Fibroblast of lung (primary cell): Measurements from ENCODE around the gene CHST10. TPM values are rescaled to one million over a fixed set of nuclear protein-coding genes. Genes with fewer than 3 reads are reported as not detected.

Source experiments
- DNase-seq, 2 donors: peaks; one replicate each; pipeline versions ENCODE4 v3.0.0 to v3.0.0-alpha.2; 2010; ENCODE audit warnings: low read depth in 2 of 2
- H2AFZ ChIP-seq: 2 replicates; pipeline ENCODE4 v1.5.1; 2012; ENCODE audit warnings: low read length, control low read depth, inconsistent platforms
- H3K27ac ChIP-seq: 2 replicates; pipeline ENCODE4 v1.5.1; 2011; ENCODE audit warnings: low read length, control low read depth; ENCODE audit not compliant: insufficient read depth
- H3K27me3 ChIP-seq: 2 replicates; pipeline ENCODE4 v1.5.1; 2011; ENCODE audit warnings: mild to moderate bottlenecking, low read length; ENCODE audit not compliant: control insufficient read depth, insufficient read depth
- H3K36me3 ChIP-seq: 2 replicates; pipeline ENCODE4 v1.5.1; 2011; ENCODE audit warnings: low read length; ENCODE audit not compliant: control insufficient read depth, insufficient read depth
- H3K4me1 ChIP-seq: 2 replicates; pipeline ENCODE4 v1.5.1; 2011; ENCODE audit warnings: low read length; ENCODE audit not compliant: control insufficient read depth, insufficient read depth; ENCODE audit errors: extremely low read depth
- H3K4me2 ChIP-seq: 2 replicates; pipeline ENCODE4 v1.5.1; 2011; ENCODE audit warnings: low read length, control low read depth; ENCODE audit not compliant: insufficient read depth; ENCODE audit errors: extremely low read depth
- H3K4me3 ChIP-seq, 4 experiments: fragments of 200-600 bp in 1 of 4; sonication (generic) in 1 of 4; replicated peaks in 1 of 4; 2 replicates each; pipeline ENCODE4 v1.5.1; 2011 to 2016; ENCODE audit warnings: low read length in 4 of 4, low read depth in 3 of 4, mild to moderate bottlenecking in 3 of 4, control low read depth in 2 of 4, inconsistent platforms in 1 of 4, mixed read lengths in 1 of 4; ENCODE audit not compliant: insufficient read depth in 1 of 4; ENCODE audit errors: control extremely low read depth in 1 of 4
- H3K79me2 ChIP-seq: 2 replicates; pipeline ENCODE4 v1.5.1; 2012; ENCODE audit warnings: mild to moderate bottlenecking, low read length, inconsistent platforms; ENCODE audit not compliant: control insufficient read depth, insufficient read depth
- H3K9ac ChIP-seq: 2 replicates; pipeline ENCODE4 v1.5.1; 2011; ENCODE audit warnings: mild to moderate bottlenecking, low read length, control low read depth; ENCODE audit not compliant: insufficient read depth
- H3K9me3 ChIP-seq: 2 replicates; pipeline ENCODE4 v1.5.1; 2012; ENCODE audit warnings: low read depth, low read length; ENCODE audit not compliant: control insufficient read depth, insufficient read depth
- H4K20me1 ChIP-seq: 2 replicates; pipeline ENCODE4 v1.5.1; 2011; ENCODE audit warnings: low read length; ENCODE audit not compliant: control insufficient read depth, insufficient read depth; ENCODE audit errors: extremely low read depth
- CTCF ChIP-seq, 2 donors: IDR thresholded peaks in 1 of 2; conservative IDR thresholded peaks in 1 of 2; 1 replicate in 1 of 2; 2 replicates in 1 of 2; pipeline ENCODE4 v1.5.1; 2011 to 2012; ENCODE audit warnings: low read length in 2 of 2, control low read depth in 1 of 2, inconsistent platforms in 1 of 2, low read depth in 1 of 2, mild to moderate bottlenecking in 1 of 2
- EZH2 ChIP-seq: IDR thresholded peaks from 2 replicates; pipeline ENCODE4 v1.5.1; 2012; ENCODE audit warnings: low read length, control low read depth, mild to moderate bottlenecking; ENCODE audit errors: missing control alignments
- polyA plus RNA-seq, 2 donors: library from polyadenylated mRNA; depleted of rRNA in 1 of 2; stranded (reverse) in 1 of 2; unstranded in 1 of 2; fragments of >200 nt; gene quantifications; 2 replicates each; pipeline ENCODE4 v1.2.1, GENCODE V29; 2011 to 2012; ENCODE audit warnings: missing spikeins in 1 of 2
- total RNA-seq: library from RNA; depleted of rRNA; stranded (reverse); fragments of >200 nt; gene quantifications from 2 replicates; pipeline ENCODE4 v1.2.1, GENCODE V29; 2014

Gene CHST10
- total and polyA plus RNA-seq, 2 donors (not counting 1 experiment from before 2014, with no cell fraction given): 5.0 to 6.7 TPM

GRCh38 chr2:100423631-100424030, 6.2 kb upstream of the CHST10 start:
- Histone ChIP-seq H3K4me3 (no peak overlapping the region), H3K27ac (no peak overlapping the region), H3K4me1 (no peaks in the 10 kb centered on the region), H3K27me3 (no peaks in the 10 kb centered on the region), H3K36me3 (no peaks in the 10 kb centered on the region), H3K9me3 (no peaks in the 10 kb centered on the region), H3K4me2 (no peak overlapping the region), H4K20me1 (no peaks in the 10 kb centered on the region), H3K79me2 (no peaks in the 10 kb centered on the region), H3K9ac (no peak overlapping the region), H2AFZ (no peak overlapping the region)
- DNase-seq: peak in 1 of 2 donors; percentile 16
- TF ChIP-seq EZH2 (no peak), CTCF (conservative IDR thresholded peaks at IDR 0.05 in 1 of 2, IDR thresholded peaks at IDR 0.05 in 1 of 2; ENCODE audit: low read depth in 1 of 2, low read length in 2 of 2) (no peak)

GRCh38 chr2:100422320-100423055, 5.0 kb upstream of the CHST10 start:
- Histone ChIP-seq H4K20me1 (no peaks in the 10 kb centered on the region), H3K4me3 (no peak overlapping the region), H3K4me1 (no peaks in the 10 kb centered on the region), H3K4me2 (no peak overlapping the region), H3K27ac (no peak overlapping the region), H3K36me3 (no peaks in the 10 kb centered on the region), H3K9ac (no peak overlapping the region), H3K27me3 (no peaks in the 10 kb centered on the region), H3K79me2 (no peaks in the 10 kb centered on the region), H2AFZ (no peak overlapping the region), H3K9me3 (no peaks in the 10 kb centered on the region)
- DNase-seq: peak; percentile 31 to 33
- peak; percentile 50 to 71 for TF ChIP-seq CTCF (conservative IDR thresholded peaks at IDR 0.05 in 1 of 2, IDR thresholded peaks at IDR 0.05 in 1 of 2; ENCODE audit: low read depth in 1 of 2, low read length in 2 of 2)
- no peak for TF ChIP-seq EZH2

DNA sequence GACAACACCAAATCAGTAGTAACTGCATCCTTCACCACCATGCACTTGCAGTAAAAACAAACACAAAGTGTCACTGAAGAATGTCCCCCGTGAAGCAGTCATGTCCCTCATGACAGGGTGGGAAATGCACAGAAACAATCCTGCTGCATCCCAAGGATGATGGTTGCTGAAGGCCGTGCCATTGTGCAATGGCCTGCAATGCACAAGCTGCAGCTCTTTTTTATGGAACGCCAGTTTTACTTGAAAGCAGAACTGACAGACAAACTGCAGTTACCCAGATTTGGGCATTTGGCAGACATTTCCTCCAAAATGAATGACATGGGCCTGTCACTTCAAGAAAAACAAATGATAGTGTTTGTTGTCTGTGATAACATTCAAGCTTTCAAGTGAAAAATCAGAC, 2.4 kb upstream of the CHST10 start:
- Histone ChIP-seq H3K9ac (no peak overlapping the region), H3K9me3 (no peaks in the 10 kb centered on the region), H2AFZ (no peak overlapping the region), H3K36me3 (no peaks in the 10 kb centered on the region), H3K4me1 (no peaks in the 10 kb centered on the region), H3K27me3 (no peaks in the 10 kb centered on the region), H3K4me2 (no peak overlapping the region), H3K79me2 (no peaks in the 10 kb centered on the region), H3K27ac (no peak overlapping the region), H3K4me3 (no peak overlapping the region), H4K20me1 (no peaks in the 10 kb centered on the region)
- DNase-seq: no peak
- TF ChIP-seq CTCF (conservative IDR thresholded peaks at IDR 0.05 in 1 of 2, IDR thresholded peaks at IDR 0.05 in 1 of 2; ENCODE audit: low read depth in 1 of 2, low read length in 2 of 2) (no peak), EZH2 (no peak)
